Measurements from ENCODE around the gene PEDS1. TPM values are rescaled to one million over a fixed set of nuclear protein-coding genes. Genes with fewer than 3 reads are reported as not detected.
A peak's percentile ranks its signal among the peaks of the same experiment; 100 is the strongest.

The PEDS1 gene
- total and polyA plus RNA-seq, 2 of the 13 experiments (the other 11 are each of a cell fraction or from before 2014, with no cell fraction given): 30.5 to 93.9 TPM

GRCh38 chr20:50146214-50146613 is 7.3 kb downstream of the PEDS1 start:
- Histone ChIP-seq H4K20me1 (ENCODE audit: insufficient read depth, low read length) (no peaks in the 10 kb centered on the region; the same call in 1 of the 2 replicates), H3K27me3 (ENCODE audit: control insufficient read depth in 1 of 2, insufficient read depth in 2 of 2, low read length in 2 of 2) (no peaks in the 10 kb centered on the region), H3K9me3 (ENCODE audit: low read length) (no peaks in the 10 kb centered on the region), H3K4me1 (ENCODE audit: insufficient read depth, low read length) (peaks cover 55% of the 10 kb centered on the region), H3K79me2 (ENCODE audit: insufficient read depth, low read length) (peaks cover 47% of the 10 kb centered on the region), H3K27ac (ENCODE audit: extremely low read length, insufficient read depth, low read length) (peak overlapping the region; percentile 0), H3K9ac (ENCODE audit: insufficient read depth, low read depth, low read length) (peak overlapping the region; percentile 12; the same call in 1 of the 2 replicates), H3K4me3 (replicated peaks in 1 of 3; ENCODE audit: insufficient read depth in 1 of 3, low read depth in 2 of 3, low read length in 3 of 3) (no peak overlapping the region), H3K36me3 (replicated peaks in 1 of 2; ENCODE audit: control insufficient read depth in 1 of 2, insufficient read depth in 2 of 2, low read length in 2 of 2) (peaks cover 33 to 65% of the 10 kb centered on the region in 2 experiments), H2AFZ (ENCODE audit: low read length) (no peak overlapping the region), H3K4me2 (ENCODE audit: low read depth, low read length) (no peak overlapping the region; the same call in 1 of the 2 replicates)
- 87% methylated on average over 6 of the region's 6 CpGs for WGBS (ENCODE audit: low lambda C conversion rate)
- no peak for FAIRE-seq
- DNase-seq (ENCODE audit: low spot score): no peak
- intact Hi-C loops (cut with micrococcal nuclease; ENCODE audit: unreplicated experiment): no loop called here
- TF ChIP-seq ZNF350 (CRISPR knock-in tag; IDR thresholded peaks at IDR 0.05; ENCODE audit: borderline replicate concordance, low read depth): 0 out of 2 replicates have a peak, but pooled peaks have one; percentile 15
- TF ChIP-seq ZNF891 (CRISPR knock-in tag; IDR thresholded peaks at IDR 0.05): 0 out of 2 replicates have a peak, but pooled peaks have one; percentile 10
- 0 out of 2 replicates have a peak, but pooled peaks have one; percentile 4 for TF ChIP-seq ZFX (CRISPR knock-in tag; IDR thresholded peaks at IDR 0.05; ENCODE audit: low read depth)
- 0 out of 2 replicates have a peak, but pooled peaks have one; percentile 3 for TF ChIP-seq SRY (CRISPR knock-in tag; IDR thresholded peaks at IDR 0.05)
- no peak for TF ChIP-seq FIP1L1 (IDR thresholded peaks at IDR 0.05; ENCODE audit: borderline replicate concordance, insufficient read depth, low read depth, low read length)
- TF ChIP-seq ZSCAN20 (CRISPR knock-in tag; IDR thresholded peaks at IDR 0.05; ENCODE audit: borderline replicate concordance): no peak
- TF ChIP-seq CBX5 (CRISPR knock-in tag; IDR thresholded peaks at IDR 0.05; ENCODE audit: borderline replicate concordance): peak; percentile 1; the same call in 1 of the 2 replicates
- TF ChIP-seq ZNF615 (CRISPR knock-in tag; IDR thresholded peaks at IDR 0.05; ENCODE audit: borderline replicate concordance): 0 out of 2 replicates have a peak, but pooled peaks have one; percentile 50
- ChIA-PET CTCF (ENCODE audit: low intra/inter-chr PET ratio, low total read pairs) (no interaction called here), POLR2A (interaction anchor here (2.9 kb wide), 1 partner anchor 8 kb away, joined by 39 read pairs; the partner anchor contains the start of gene PEDS1)
- ATAC-seq: no peak
- in situ Hi-C loops (cut with HindIII; ENCODE audit: extremely low pct_ligation_motif_present, low pct_unique_long_range_greater_than_20kb): no loop called here
- BruUV-seq (replicated peaks): no TSS peak

GRCh38 chr20:50145566-50145965 is 8.0 kb downstream of the PEDS1 start:
- H3K27ac ChIP-seq (ENCODE audit: extremely low read length, insufficient read depth, low read length): no peak overlapping the region
- TF ChIP-seq ZNF333 (CRISPR knock-in tag; IDR thresholded peaks at IDR 0.05; ENCODE audit: borderline replicate concordance): no peak
- TF ChIP-seq ZNF331 (CRISPR knock-in tag; IDR thresholded peaks at IDR 0.05): no peak
- no peak for TF ChIP-seq ZNF12 (CRISPR knock-in tag; IDR thresholded peaks at IDR 0.05)
- no peak for TF ChIP-seq ZNF275 (CRISPR knock-in tag; IDR thresholded peaks at IDR 0.05; ENCODE audit: borderline replicate concordance)
- no peak for TF ChIP-seq RAD21 (CRISPR knock-in tag; IDR thresholded peaks at IDR 0.05)
- TF ChIP-seq TOPORS (CRISPR knock-in tag; IDR thresholded peaks at IDR 0.05): no peak
- TF ChIP-seq LRRFIP1 (CRISPR knock-in tag; conservative IDR thresholded peaks at IDR 0.05): no peak

More at GRCh38 chr20:50145566-50145965, 8.0 kb downstream of the PEDS1 start:
- Histone ChIP-seq H3K4me3 (replicated peaks in 1 of 3; ENCODE audit: insufficient read depth in 1 of 3, low read depth in 2 of 3, low read length in 3 of 3) (no peak overlapping the region), H3K36me3 (replicated peaks in 1 of 2; ENCODE audit: control insufficient read depth in 1 of 2, insufficient read depth in 2 of 2, low read length in 2 of 2) (peaks cover 32 to 69% of the 10 kb centered on the region in 2 experiments), H3K79me2 (ENCODE audit: insufficient read depth, low read length) (peaks cover 42% of the 10 kb centered on the region), H3K9ac (ENCODE audit: insufficient read depth, low read depth, low read length) (no peak overlapping the region), H3K9me3 (ENCODE audit: low read length) (no peaks in the 10 kb centered on the region), H3K4me1 (ENCODE audit: insufficient read depth, low read length) (peaks cover 49% of the 10 kb centered on the region), H3K4me2 (ENCODE audit: low read depth, low read length) (no peak overlapping the region), H2AFZ (ENCODE audit: low read length) (no peak overlapping the region), H4K20me1 (ENCODE audit: insufficient read depth, low read length) (no peaks in the 10 kb centered on the region; the same call in 1 of the 2 replicates), H3K27me3 (ENCODE audit: control insufficient read depth in 1 of 2, insufficient read depth in 2 of 2, low read length in 2 of 2) (no peaks in the 10 kb centered on the region)
- POLR2A ChIA-PET: interaction anchor here (2.1 to 2.9 kb wide), 2 partner anchors 8 to 27 kb away, joined by 18 to 39 read pairs; partner anchors contain the start of gene PEDS1
- CTCF ChIA-PET (ENCODE audit: low intra/inter-chr PET ratio, low total read pairs): no interaction called here
- intact Hi-C loops (cut with micrococcal nuclease; ENCODE audit: unreplicated experiment) (no loop called here), in situ Hi-C loops (cut with HindIII; ENCODE audit: extremely low pct_ligation_motif_present, low pct_unique_long_range_greater_than_20kb) (no loop called here)
- WGBS (ENCODE audit: low lambda C conversion rate): 97% methylated on average over 6 of the region's 6 CpGs
- no peak for ATAC-seq
- DNase-seq (ENCODE audit: low spot score): no peak
- no peak for FAIRE-seq
- BruUV-seq (replicated peaks): no TSS peak

All from HepG2 (cell line).